ENCODE results near the gene MYO5A.
A peak's percentile ranks its signal among the peaks of the same experiment; 100 is the strongest.

The MYO5A gene

GRCh38 chr15:52438047-52438446, 90.6 kb downstream of the MYO5A start:
- no peak for TF ChIP-seq CTCF (IDR thresholded peaks at IDR 0.05; ENCODE audit: borderline replicate concordance, control extremely low read depth, extremely low read depth, insufficient read depth, missing control alignments)
- DNase-seq (ENCODE audit: low spot score), result no peak
- in situ Hi-C loops (cut with MboI; ENCODE audit: low sequenced_read_pairs, unreplicated experiment), result no loop called here

GRCh38 chr15:52437646-52438045, 91.0 kb downstream of the MYO5A start:
- no peak for TF ChIP-seq CTCF (IDR thresholded peaks at IDR 0.05; ENCODE audit: borderline replicate concordance, control extremely low read depth, extremely low read depth, insufficient read depth, missing control alignments)
- in situ Hi-C loops (cut with MboI; ENCODE audit: low sequenced_read_pairs, unreplicated experiment), result no loop called here
- DNase-seq (ENCODE audit: low spot score), result no peak

- no peak for TF ChIP-seq CTCF (IDR thresholded peaks at IDR 0.05; ENCODE audit: borderline replicate concordance, control extremely low read depth, extremely low read depth, insufficient read depth, missing control alignments)
- in situ Hi-C loops (cut with MboI; ENCODE audit: low sequenced_read_pairs, unreplicated experiment), result no loop called here
- DNase-seq (ENCODE audit: low spot score), result no peak
Observed at GRCh38 chr15:52436981-52437380, 91.7 kb downstream of the MYO5A start.

- no peak for DNase-seq (ENCODE audit: low spot score)
- TF ChIP-seq CTCF (IDR thresholded peaks at IDR 0.05; ENCODE audit: borderline replicate concordance, control extremely low read depth, extremely low read depth, insufficient read depth, missing control alignments), result no peak
- in situ Hi-C loops (cut with MboI; ENCODE audit: low sequenced_read_pairs, unreplicated experiment), result no loop called here
Observed at GRCh38 chr15:52434885-52435284, 93.8 kb downstream of the MYO5A start.

- in situ Hi-C loops (cut with MboI; ENCODE audit: low sequenced_read_pairs, unreplicated experiment), result no loop called here
- DNase-seq (ENCODE audit: low spot score), result no peak
- TF ChIP-seq CTCF (IDR thresholded peaks at IDR 0.05; ENCODE audit: borderline replicate concordance, control extremely low read depth, extremely low read depth, insufficient read depth, missing control alignments), result no peak
Observed at GRCh38 chr15:52428297-52428696, 100.4 kb downstream of the MYO5A start.

- peak; percentile 21 for DNase-seq (ENCODE audit: low spot score)
- TF ChIP-seq CTCF (IDR thresholded peaks at IDR 0.05; ENCODE audit: borderline replicate concordance, control extremely low read depth, extremely low read depth, insufficient read depth, missing control alignments), result no peak
- in situ Hi-C loops (cut with MboI; ENCODE audit: low sequenced_read_pairs, unreplicated experiment), result no loop called here
Observed at GRCh38 chr15:52427804-52428203, 100.9 kb downstream of the MYO5A start.
